Measurements from ENCODE around the gene COL27A1. TPM values are rescaled to one million over a fixed set of nuclear protein-coding genes. Genes with fewer than 3 reads are reported as not detected.
A peak's percentile ranks its signal among the peaks of the same experiment; 100 is the strongest.

The COL27A1 gene
- total RNA-seq, 1 donor from 2014 or later: 42.4 TPM

- intact Hi-C loops (cut with DNase I): no loop called here
- no peak for ATAC-seq
- DNase-seq (ENCODE audit: low spot score): no peak
These were observed 37.2 kb downstream of the COL27A1 start for GRCh38 chr9:114192539-114192938.

- intact Hi-C loops (cut with DNase I): no loop called here
- DNase-seq (ENCODE audit: low spot score) (no peak), ATAC-seq (no peak)
These were observed 37.8 kb downstream of the COL27A1 start for GRCh38 chr9:114193090-114193489.

- ATAC-seq (no peak), DNase-seq (ENCODE audit: low spot score) (no peak)
- intact Hi-C loops (cut with DNase I): no loop called here
These were observed 40.8 kb downstream of the COL27A1 start for GRCh38 chr9:114196117-114196516.

- no peak for ATAC-seq
- intact Hi-C loops (cut with DNase I): no loop called here
- DNase-seq (ENCODE audit: low spot score): no peak
These were observed 41.8 kb downstream of the COL27A1 start for GRCh38 chr9:114196979-114197622.

- no peak for DNase-seq (ENCODE audit: low spot score)
- no peak for ATAC-seq
- intact Hi-C loops (cut with DNase I): no loop called here
These were observed 43.1 kb downstream of the COL27A1 start for GRCh38 chr9:114198249-114199040.

- intact Hi-C loops (cut with DNase I): loop anchor here (10.0 kb wide), 1 partner anchor 46 kb away; the partner anchor contains the start of gene COL27A1
- DNase-seq (ENCODE audit: low spot score) (no peak), ATAC-seq (no peak)
These were observed 45.5 kb downstream of the COL27A1 start for GRCh38 chr9:114200721-114201300.

- ATAC-seq (no peak), DNase-seq (ENCODE audit: low spot score) (no peak)
- intact Hi-C loops (cut with DNase I): loop anchor here (10.0 kb wide), 1 partner anchor 48 kb away; the partner anchor contains the start of gene COL27A1
These were observed 47.1 kb downstream of the COL27A1 start for GRCh38 chr9:114202396-114202795.

- DNase-seq (ENCODE audit: low spot score) (no peak), ATAC-seq (no peak)
- intact Hi-C loops (cut with DNase I): loop anchor here (10.0 kb wide), 1 partner anchor 48 kb away; the partner anchor contains the start of gene COL27A1
These were observed 47.5 kb downstream of the COL27A1 start for GRCh38 chr9:114202849-114203248.

- ATAC-seq: no peak
- intact Hi-C loops (cut with DNase I): loop anchor here (10.0 kb wide), 1 partner anchor 49 kb away; the partner anchor contains the start of gene COL27A1
- DNase-seq (ENCODE audit: low spot score): no peak
These were observed 48.2 kb downstream of the COL27A1 start for GRCh38 chr9:114203410-114204140.

- ATAC-seq (no peak), DNase-seq (ENCODE audit: low spot score) (no peak)
- intact Hi-C loops (cut with DNase I): loop anchor here (10.0 kb wide), 1 partner anchor 49 kb away; the partner anchor contains the start of gene COL27A1
These were observed 48.9 kb downstream of the COL27A1 start for GRCh38 chr9:114204265-114204664.

GRCh38 chr9:114205171-114206015 is 50.1 kb downstream of the COL27A1 start:
- ATAC-seq (peak; percentile 41), DNase-seq (ENCODE audit: low spot score) (peak; percentile 75)
- intact Hi-C loops (cut with DNase I): loop anchor here (10.0 kb wide), 1 partner anchor 51 kb away; the partner anchor contains the start of gene COL27A1

GRCh38 chr9:114206221-114206789 is 51.0 kb downstream of the COL27A1 start:
- intact Hi-C loops (cut with DNase I): loop anchor here (10.0 kb wide), 1 partner anchor 52 kb away; the partner anchor contains the start of gene COL27A1
- ATAC-seq: no peak
- DNase-seq (ENCODE audit: low spot score): no peak

- DNase-seq (ENCODE audit: low spot score) (no peak), ATAC-seq (no peak)
- intact Hi-C loops (cut with DNase I): loop anchor here (10.0 kb wide), 1 partner anchor 52 kb away; the partner anchor contains the start of gene COL27A1
These were observed 51.9 kb downstream of the COL27A1 start for GRCh38 chr9:114207034-114207810.

- intact Hi-C loops (cut with DNase I): loop anchor here (10.0 kb wide), 1 partner anchor 53 kb away; the partner anchor contains the start of gene COL27A1
- ATAC-seq: no peak
- no peak for DNase-seq (ENCODE audit: low spot score)
These were observed 52.5 kb downstream of the COL27A1 start for GRCh38 chr9:114207845-114208244.

GRCh38 chr9:114209151-114209550 is 53.8 kb downstream of the COL27A1 start:
- DNase-seq (ENCODE audit: low spot score) (no peak), ATAC-seq (no peak)
- intact Hi-C loops (cut with DNase I): loop anchor here (10.0 kb wide), 1 partner anchor 54 kb away; the partner anchor contains the start of gene COL27A1

GRCh38 chr9:114210136-114210535 is 54.8 kb downstream of the COL27A1 start:
- DNase-seq (ENCODE audit: low spot score) (no peak), ATAC-seq (no peak)
- intact Hi-C loops (cut with DNase I): no loop called here

Data from sciatic nerve (tissue), 2 donors.